HL-60 (cell line): ENCODE data around the gene TJP1.

Experiments
- DNase-seq, 2 experiments: peaks; one replicate each; pipeline ENCODE4 v3.0.0-alpha.2; 2010 to 2020; ENCODE audit warnings: low read depth in 1 of 2, low spot score in 1 of 2
- H3K27ac ChIP-seq: fragments of 250-450 bp; sonication (Bioruptor Pico); replicated peaks from 2 replicates; pipeline ENCODE4 v1.5.1; 2020; ENCODE audit warnings: mild to moderate bottlenecking, moderate library complexity
- H3K27me3 ChIP-seq: fragments of 250-450 bp; sonication (Bioruptor Pico); 2 replicates; pipeline ENCODE4 v1.5.1; 2021; ENCODE audit warnings: mild to moderate bottlenecking, moderate library complexity; ENCODE audit not compliant: insufficient read depth, poor library complexity, severe bottlenecking
- H3K4me3 ChIP-seq: replicated peaks from 2 replicates; pipeline ENCODE4 v1.5.1; 2011; ENCODE audit warnings: mild to moderate bottlenecking, control low read depth, low read length; ENCODE audit not compliant: insufficient read depth
- GABPA ChIP-seq: IDR thresholded peaks from 2 replicates; pipeline ENCODE4 v1.6.1; 2012; ENCODE audit warnings: low read depth
- POLR2AphosphoS5 ChIP-seq: IDR thresholded peaks from 2 replicates; pipeline ENCODE4 v1.6.1; 2012; ENCODE audit warnings: low read depth
- SPI1 ChIP-seq: IDR thresholded peaks from 2 replicates; pipeline ENCODE4 v1.6.1; 2012; ENCODE audit warnings: low read depth, mild to moderate bottlenecking, borderline replicate concordance
- TF ChIP-seq, protein P1 (sequence below): IDR thresholded peaks from one replicate; pipeline ENCODE4 v1.5.1; 2011; ENCODE audit warnings: low read length, control low read depth, inconsistent platforms; ENCODE audit not compliant: insufficient read depth
- TF ChIP-seq, protein P2 (sequence below): IDR thresholded peaks from 2 replicates; pipeline ENCODE4 v1.6.1; 2012; ENCODE audit warnings: low read depth; ENCODE audit not compliant: insufficient replicate concordance

TJP1 gene

GRCh38 chr15:29792426-29793159 lies 29.7 kb downstream of the TJP1 start:
- Histone ChIP-seq H3K4me3 (no peak overlapping the region), H3K27ac (no peak overlapping the region), H3K27me3 (no peaks in the 10 kb centered on the region)
- no peak for DNase-seq
- TF ChIP-seq POLR2AphosphoS5 (no peak), SPI1 (no peak), GABPA (no peak)
- TF ChIP-seq, protein P1, sequence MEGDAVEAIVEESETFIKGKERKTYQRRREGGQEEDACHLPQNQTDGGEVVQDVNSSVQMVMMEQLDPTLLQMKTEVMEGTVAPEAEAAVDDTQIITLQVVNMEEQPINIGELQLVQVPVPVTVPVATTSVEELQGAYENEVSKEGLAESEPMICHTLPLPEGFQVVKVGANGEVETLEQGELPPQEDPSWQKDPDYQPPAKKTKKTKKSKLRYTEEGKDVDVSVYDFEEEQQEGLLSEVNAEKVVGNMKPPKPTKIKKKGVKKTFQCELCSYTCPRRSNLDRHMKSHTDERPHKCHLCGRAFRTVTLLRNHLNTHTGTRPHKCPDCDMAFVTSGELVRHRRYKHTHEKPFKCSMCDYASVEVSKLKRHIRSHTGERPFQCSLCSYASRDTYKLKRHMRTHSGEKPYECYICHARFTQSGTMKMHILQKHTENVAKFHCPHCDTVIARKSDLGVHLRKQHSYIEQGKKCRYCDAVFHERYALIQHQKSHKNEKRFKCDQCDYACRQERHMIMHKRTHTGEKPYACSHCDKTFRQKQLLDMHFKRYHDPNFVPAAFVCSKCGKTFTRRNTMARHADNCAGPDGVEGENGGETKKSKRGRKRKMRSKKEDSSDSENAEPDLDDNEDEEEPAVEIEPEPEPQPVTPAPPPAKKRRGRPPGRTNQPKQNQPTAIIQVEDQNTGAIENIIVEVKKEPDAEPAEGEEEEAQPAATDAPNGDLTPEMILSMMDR = no peak
- TF ChIP-seq, protein P2, sequence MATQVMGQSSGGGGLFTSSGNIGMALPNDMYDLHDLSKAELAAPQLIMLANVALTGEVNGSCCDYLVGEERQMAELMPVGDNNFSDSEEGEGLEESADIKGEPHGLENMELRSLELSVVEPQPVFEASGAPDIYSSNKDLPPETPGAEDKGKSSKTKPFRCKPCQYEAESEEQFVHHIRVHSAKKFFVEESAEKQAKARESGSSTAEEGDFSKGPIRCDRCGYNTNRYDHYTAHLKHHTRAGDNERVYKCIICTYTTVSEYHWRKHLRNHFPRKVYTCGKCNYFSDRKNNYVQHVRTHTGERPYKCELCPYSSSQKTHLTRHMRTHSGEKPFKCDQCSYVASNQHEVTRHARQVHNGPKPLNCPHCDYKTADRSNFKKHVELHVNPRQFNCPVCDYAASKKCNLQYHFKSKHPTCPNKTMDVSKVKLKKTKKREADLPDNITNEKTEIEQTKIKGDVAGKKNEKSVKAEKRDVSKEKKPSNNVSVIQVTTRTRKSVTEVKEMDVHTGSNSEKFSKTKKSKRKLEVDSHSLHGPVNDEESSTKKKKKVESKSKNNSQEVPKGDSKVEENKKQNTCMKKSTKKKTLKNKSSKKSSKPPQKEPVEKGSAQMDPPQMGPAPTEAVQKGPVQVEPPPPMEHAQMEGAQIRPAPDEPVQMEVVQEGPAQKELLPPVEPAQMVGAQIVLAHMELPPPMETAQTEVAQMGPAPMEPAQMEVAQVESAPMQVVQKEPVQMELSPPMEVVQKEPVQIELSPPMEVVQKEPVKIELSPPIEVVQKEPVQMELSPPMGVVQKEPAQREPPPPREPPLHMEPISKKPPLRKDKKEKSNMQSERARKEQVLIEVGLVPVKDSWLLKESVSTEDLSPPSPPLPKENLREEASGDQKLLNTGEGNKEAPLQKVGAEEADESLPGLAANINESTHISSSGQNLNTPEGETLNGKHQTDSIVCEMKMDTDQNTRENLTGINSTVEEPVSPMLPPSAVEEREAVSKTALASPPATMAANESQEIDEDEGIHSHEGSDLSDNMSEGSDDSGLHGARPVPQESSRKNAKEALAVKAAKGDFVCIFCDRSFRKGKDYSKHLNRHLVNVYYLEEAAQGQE = no peak

DNA sequence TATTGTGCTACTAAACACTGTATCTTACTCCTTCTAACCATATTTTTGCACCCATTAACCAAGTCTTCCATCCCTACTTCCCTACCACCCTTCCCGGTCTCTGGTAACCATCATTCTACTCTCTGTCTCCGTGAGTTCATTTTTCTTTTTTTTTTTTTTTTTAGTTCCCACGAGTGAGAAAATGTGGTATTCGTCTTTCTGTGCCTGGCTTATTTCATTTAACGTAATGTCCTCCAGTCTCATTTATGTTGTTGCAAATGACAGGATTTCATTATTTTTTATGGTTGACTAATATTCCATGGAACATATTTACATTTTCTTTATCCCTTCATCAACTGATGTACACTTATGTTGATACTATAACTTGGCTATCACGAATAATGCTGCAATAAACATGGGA lies 31.7 kb downstream of the TJP1 start:
- Histone ChIP-seq H3K27me3 (no peaks in the 10 kb centered on the region), H3K27ac (no peak overlapping the region), H3K4me3 (no peak overlapping the region)
- TF ChIP-seq SPI1 = no peak
- TF ChIP-seq, protein P2 = no peak
- TF ChIP-seq, protein P1 = no peak
- no peak for TF ChIP-seq POLR2AphosphoS5
- no peak for TF ChIP-seq GABPA
- DNase-seq = no peak

- H3K27ac ChIP-seq = no peak overlapping the region
- H3K27me3 ChIP-seq = no peaks in the 10 kb centered on the region
- TF ChIP-seq SPI1 = no peak
- TF ChIP-seq, protein P2 = no peak
- no peak for TF ChIP-seq POLR2AphosphoS5
- TF ChIP-seq, protein P1 = no peak
- no peak for TF ChIP-seq GABPA
- no peak for DNase-seq
- no peak overlapping the region for H3K4me3 ChIP-seq
Measured at GRCh38 chr15:29789871-29790270, 32.4 kb downstream of the TJP1 start.
